8988T (cell line): ENCODE results near the gene SH3RF3.

Experiments used
- DNase-seq: peaks from one replicate; pipeline ENCODE4 v3.0.0; 2011

The SH3RF3 gene

GRCh38 chr2:109402980-109403840 is 274.2 kb downstream of the SH3RF3 start:
- DNase-seq: no peak

DNA sequence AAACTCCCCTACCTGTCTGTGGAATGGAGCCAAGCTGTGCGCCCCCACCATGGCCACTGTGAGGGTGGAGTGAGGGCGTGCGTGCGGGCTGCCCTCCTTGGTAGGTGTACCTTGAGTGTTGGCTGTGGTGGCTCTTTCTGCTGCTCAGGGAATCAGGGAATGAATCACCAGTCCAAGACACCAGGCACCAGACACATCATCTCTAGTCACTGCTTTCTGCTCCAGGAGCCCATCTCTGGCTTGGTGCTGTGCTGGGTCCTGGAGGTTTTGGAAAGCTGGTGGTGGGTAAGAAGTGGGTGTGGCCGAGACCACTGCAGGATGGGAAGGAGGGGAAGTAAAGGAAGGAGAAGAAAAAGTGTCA is 274.8 kb downstream of the SH3RF3 start:
- DNase-seq: no peak

DNA sequence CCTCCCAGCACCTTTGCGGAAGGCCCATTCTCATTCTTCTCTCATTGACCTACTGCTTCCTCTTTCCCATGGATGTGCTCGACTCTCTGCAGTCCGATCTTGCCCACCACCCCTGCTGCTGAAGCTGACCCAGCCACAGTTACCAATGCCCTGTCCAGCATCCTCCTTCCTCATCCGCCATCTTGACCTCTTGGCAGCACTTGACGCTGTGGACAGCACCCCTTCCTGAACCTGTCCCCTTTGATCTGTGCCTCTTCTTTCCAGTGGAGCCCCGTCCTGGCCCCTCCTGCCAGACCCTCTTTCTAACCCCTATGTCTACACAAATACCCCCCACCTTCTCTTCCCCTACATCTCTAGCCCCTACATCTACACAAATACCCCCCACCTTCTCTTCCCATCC is 275.7 kb downstream of the SH3RF3 start:
- DNase-seq: no peak

GRCh38 chr2:109405873-109406272 is 276.9 kb downstream of the SH3RF3 start:
- DNase-seq: no peak

GRCh38 chr2:109406301-109406700 is 277.3 kb downstream of the SH3RF3 start:
- DNase-seq: no peak

GRCh38 chr2:109407276-109408042 is 278.5 kb downstream of the SH3RF3 start:
- DNase-seq: no peak

GRCh38 chr2:109408043-109408335 is 279.0 kb downstream of the SH3RF3 start:
- no peak for DNase-seq

DNA sequence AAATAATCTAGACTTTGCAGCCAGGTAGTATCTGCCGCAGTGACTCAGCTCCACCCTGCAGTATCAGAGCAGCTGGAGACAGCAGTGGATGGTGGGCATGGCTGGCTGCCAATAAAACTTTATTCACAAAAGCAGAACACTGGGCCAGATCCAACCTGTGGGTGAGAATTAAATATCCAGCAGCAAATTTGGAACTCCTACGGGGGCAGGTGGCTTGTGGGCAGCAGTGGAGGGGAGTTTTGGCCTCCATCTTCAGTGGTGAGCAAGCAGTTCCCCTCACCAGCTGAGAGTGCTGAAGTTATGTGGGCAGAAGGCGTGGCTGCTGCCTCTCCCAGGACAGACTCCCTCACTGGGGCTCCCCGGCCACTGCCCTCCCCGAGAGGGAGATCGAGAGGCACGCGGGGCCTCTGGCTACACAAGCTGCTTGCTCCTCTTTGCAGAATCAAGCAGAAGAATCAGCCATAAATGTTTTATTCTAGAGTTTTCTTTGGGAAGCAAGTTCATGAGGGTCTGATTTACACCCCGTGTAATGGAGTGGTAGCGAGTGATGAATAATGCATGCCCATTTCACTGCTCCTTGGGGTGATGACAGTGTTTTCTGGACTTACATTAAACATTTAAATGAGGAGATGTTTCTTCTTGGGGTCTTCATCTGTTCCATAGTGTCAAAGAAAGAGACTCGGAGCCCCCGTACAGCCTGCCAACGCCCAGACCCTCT is 280.5 kb downstream of the SH3RF3 start:
- DNase-seq: no peak

DNA sequence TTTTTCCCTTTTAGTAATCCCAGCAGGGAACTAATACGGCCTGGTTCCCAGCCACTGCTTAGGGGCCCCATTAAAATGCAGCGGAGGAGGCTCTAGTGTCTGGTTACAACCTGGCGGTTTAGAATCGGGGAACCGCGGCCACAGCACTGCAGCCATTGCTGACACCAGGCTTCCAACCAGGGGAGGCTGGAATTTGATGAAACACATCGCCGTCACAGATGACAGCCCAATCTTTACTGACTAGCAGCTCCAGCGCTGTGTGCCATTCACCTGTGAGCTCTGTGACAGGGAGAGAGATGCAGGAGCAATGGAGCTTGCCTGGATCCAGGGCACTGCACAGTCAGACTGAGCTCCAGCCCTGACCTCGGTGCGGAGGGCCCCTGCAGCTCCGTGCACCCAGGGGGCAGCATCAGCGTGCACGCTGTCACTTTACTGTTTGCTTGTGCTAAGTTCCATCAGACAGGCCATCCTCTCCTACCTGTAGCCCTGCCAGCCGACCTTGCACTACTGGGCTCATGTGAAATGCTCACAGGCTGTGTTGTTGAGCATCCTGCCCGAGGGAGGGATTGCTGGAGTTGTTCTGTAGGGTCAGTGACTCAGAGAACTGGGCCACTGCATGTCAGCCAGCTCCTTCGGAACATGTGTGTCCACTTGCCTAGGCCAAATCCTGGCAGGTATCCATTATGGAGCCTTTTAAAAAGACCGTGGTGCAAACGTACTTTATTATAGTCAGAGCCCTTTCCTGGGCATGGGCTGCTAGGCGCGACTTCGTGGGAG is 281.2 kb downstream of the SH3RF3 start:
- no peak for DNase-seq

DNA sequence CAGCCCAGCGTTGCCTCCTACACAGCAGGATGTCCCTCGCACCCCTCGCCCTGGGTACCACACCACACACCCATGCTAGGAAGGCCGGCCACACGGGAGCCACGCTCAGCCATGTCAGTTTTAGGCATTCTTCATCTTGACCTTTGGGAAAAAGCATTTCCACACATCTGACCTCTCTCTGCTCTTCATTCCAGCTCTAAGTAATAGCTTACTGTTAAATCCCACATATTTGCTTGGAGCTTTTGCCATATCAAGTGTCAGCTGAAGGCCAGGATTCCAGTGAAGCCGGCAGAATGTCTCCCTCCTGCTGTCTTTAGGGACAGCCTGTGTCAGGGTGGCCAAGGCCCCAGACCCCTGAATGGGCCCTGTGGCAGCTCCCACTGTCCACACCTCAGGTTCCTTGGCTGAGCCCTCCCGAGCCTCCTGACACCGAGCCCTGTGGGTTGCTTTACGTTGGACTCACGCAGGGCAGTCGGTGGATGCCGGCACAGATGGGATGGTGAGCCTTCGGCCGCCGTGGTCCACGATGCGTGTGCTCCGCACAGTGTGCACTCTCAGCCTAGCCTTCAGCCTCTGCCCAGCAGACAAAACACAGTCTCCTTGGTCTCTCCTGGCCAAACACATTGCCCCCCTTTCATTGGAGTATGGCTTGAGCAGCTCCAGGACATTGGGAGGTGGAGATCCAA is 282.8 kb downstream of the SH3RF3 start:
- DNase-seq: no peak

DNA sequence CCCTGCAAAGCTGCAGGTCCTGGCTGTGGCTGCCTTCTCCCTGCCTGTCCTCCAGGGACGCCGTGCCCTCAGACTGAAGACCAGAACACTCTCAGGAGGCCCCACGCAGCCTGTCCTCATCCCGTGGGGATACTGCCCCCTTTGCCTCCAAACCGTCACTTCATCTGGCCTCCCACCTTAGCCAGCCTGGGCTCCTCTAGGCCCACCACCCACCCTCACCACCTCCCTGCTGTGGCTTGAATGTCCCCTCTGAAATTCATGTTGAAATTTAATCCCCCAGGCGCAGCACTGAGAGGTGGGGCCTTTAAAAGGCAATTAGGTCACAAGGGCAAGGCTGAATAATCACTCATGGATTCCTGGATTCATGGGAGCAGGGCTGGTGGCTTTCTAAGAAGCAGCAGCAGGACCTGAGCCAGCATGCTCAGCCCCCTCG is 286.6 kb downstream of the SH3RF3 start:
- no peak for DNase-seq

DNA sequence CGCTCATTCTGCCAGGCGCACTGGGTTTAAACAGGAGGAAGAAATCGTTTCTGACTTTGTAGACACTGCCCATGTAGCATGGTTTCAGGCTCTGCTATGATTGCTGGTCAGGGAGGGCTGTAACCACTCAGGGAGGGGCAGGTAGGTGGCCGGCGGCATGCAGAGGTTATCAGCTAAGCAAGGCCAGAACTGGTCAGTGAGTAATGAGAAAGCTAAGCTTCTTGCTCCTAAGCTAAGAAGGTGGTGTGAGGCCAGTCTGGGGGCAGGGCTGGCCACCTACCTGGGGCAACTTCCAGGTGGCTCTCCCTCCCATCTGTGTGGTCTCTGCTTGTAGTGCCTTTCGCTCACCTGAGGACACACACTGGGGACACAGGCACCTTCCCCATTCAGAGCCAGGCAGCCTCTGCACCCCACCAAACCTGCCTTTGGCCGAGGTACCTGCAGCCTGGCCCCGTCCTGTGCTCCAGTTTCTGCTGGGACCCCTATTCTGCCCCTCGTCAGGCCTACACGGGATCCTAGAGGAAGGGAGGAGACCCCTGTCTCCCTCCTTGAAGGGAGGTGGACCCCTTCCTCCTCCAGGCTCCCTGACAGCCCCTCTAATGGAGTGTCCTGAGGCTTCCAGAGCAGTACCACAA is 288.8 kb downstream of the SH3RF3 start:
- no peak for DNase-seq

DNA sequence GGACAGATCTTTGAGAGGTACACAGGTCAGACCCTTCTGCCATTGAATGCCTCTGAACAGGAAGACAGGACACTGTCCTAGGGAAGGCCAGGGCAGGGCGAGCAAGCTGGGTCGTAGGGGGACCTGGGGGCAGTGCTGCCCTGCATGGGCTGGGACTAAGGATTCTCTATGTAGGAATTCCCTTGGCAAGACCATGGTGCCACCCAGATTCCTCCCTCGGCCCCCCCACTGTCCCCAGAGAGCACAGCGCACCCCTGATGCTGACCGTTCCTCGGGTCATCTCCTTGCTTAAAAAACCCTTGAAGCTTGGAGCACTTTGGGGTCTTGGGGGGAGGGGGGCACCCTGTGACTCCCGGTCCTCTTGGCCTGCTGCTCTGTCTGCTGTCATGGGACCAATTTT is 289.7 kb downstream of the SH3RF3 start:
- DNase-seq: no peak

DNA sequence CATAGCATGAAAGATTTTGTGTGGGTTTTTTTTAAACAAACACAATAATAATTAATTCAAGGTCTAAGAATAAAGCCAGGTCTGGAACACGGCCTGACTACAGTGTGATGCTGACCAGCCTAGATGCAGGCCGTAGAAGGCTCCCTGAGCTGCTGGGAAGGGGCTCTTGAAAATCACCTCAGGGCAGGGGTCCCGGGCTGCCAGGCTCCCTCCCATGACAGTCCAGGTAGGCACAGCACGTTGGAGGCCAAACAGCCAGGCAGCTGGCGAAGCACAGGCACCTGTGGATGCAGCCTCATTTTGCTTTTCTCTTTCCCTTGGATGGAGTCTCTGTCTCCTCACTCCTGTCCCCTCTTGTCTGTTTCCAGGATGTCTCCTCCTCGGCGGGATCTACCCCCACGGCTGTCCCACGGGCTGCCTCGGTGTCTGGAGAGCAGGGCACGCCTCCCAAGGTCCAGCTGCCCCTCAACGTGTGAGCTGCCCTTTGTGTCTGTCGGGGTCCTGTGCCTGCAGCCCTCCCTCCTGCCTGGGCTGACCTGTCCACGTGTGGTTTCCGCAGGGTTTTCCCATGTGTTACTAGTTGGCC is 290.3 kb downstream of the SH3RF3 start:
- no peak for DNase-seq

DNA sequence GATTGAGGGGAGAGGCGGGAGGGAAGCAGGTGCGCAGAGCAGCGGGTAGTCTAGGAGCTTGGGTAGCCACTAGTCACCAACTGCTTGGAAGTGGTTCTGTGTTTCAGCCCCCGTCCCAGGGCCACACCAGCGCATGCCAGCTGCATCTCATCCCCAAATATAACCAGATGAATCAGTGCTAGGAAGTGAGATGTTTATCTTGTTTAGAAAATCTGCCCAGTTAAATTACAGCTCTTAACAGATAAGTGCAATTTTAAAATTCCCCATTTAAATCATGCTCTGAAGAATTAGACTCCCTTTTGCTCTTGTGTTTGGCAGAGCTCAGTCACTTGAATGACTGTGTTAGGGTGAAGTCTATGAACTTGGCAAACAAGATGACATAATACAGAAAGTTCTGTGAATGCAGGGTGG is 291.0 kb downstream of the SH3RF3 start:
- DNase-seq: no peak

GRCh38 chr2:109421101-109421500 is 292.1 kb downstream of the SH3RF3 start:
- no peak for DNase-seq

DNA sequence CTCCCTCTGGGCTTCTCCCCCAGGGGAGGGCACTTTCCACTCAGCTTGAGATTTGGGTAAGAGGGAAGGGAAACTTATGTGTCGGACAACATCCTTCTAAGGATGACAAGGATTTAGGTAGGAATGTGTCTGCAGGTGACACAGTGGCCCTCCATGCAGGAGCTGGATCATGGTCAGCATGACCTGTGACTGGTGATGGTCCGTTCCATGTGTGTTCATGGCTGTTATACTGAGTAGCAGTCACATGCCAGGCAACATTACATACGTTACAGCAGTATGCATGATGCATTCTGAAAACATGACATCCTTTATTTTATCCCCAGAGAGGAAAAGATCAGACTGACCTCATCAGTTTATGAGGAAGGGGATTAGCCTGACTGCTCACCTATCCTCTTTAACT is 292.6 kb downstream of the SH3RF3 start:
- no peak for DNase-seq

DNA sequence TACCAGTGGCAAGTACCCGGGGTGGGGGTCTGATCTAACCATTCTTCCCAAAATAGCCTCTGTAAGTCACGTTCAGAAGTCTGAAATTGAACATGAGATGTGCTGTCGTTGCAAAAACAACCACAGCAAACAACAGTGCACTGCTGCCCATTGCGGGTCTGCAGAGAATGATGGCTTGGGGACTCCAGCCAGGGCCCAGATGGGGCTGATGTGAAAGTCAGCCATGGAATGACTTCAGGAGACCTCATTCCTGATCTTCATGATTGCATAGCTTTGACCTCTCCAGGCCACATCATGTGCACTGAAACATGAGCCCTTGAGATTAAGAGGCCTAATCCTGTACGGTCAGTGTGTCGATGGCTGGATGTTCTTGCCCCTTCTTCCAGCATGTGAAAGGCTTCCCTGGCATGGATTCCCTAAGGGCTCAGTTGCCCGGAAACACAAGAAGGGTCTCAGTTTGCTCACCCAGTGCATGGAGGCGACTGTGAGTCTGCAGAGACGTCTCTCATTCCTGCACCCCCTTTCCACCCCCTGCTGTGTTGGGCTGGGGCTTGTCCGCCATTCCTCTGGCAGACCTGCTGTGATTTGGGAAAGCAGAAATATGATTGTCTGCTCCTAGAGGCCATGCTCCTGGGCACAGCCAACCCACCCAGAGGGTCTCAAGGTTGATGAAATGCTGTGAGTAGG is 293.2 kb downstream of the SH3RF3 start:
- DNase-seq: no peak

DNA sequence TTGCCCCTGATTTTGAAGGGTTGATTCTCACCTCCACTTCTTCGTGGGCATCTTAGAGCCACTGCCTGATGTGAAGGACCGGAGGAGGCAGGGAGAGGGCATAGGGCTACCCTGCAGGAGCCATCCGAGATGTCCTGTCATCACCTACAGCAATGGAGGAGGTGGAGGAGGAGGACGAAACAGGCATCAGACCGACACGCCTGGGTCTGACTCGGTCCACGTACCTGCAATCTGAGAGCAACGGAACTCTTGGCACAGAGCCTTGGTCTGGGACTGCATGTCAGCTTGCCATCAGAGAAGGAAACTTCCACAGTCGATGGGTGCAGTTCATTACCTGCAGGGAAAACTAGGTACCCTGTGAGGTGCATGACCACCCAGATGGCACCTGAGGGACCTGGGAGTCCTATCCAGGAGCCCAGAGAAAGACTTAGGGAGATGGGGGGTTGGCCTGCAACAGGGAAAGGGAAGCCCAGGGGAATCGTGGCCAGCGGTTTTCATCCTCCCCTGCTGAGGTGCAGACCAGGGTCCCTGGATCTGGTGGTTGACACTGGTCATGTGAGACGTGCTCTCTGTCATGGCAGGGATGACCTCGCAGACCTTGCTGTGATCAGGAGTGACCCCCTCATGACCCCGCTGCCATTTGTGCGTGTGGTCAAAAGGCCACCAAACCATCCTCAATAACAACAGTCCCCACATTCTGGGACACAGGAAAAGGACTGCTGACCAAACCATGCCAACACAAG is 293.9 kb downstream of the SH3RF3 start:
- DNase-seq: no peak
